ENCODE measurements around the gene INSIG1. TPM values are rescaled to one million over a fixed set of nuclear protein-coding genes. Genes with fewer than 3 reads are reported as not detected.

The INSIG1 gene
- total and polyA plus RNA-seq, 2 of the 4 experiments (the other 2 are of a cell fraction): 19.0 to 26.0 TPM

GRCh38 chr7:155268921-155269650, 28.6 kb upstream of the INSIG1 start:
- H3K23ac ChIP-seq (ENCODE audit: low read depth, low read length): no peak overlapping the region
- H4K91ac ChIP-seq (ENCODE audit: insufficient read depth, low read depth, low read length): no peak overlapping the region; the same call in 1 of the 2 replicates
- dilution Hi-C loops (cut with HindIII; ENCODE audit: low sequenced_read_pairs, unreplicated experiment) (no loop called here), in situ Hi-C loops (cut with MboI; ENCODE audit: low sequenced_read_pairs) (no loop called here), intact Hi-C loops (cut with micrococcal nuclease) (no loop called here)
- no peak overlapping the region for H3K4ac ChIP-seq (ENCODE audit: low read depth, low read length)
- no TSS peak for BruUV-seq (replicated peaks)
- H2AK9ac ChIP-seq (replicated peaks; ENCODE audit: low read depth, low read length, poor library complexity): peak overlapping the region; percentile 73
- H3K4me3 ChIP-seq (ENCODE audit: insufficient read depth, low read depth, low read length): no peak overlapping the region
- TF ChIP-seq NFE2L2 (IDR thresholded peaks at IDR 0.05; ENCODE audit: low read depth, low read length): no peak
- TF ChIP-seq MAFK (IDR thresholded peaks at IDR 0.05; ENCODE audit: low read depth, low read length): no peak
- TF ChIP-seq CHD1 (IDR thresholded peaks at IDR 0.05; ENCODE audit: low read depth, low read length): no peak
- TF ChIP-seq MAZ (IDR thresholded peaks at IDR 0.05; ENCODE audit: borderline replicate concordance, low read depth, low read length): no peak
- no peak for TF ChIP-seq RCOR1 (IDR thresholded peaks at IDR 0.05; ENCODE audit: insufficient replicate concordance, low read length)
- no peak for TF ChIP-seq USF2 (IDR thresholded peaks at IDR 0.05; ENCODE audit: low read depth, low read length)
- TF ChIP-seq CTCF (conservative IDR thresholded peaks at IDR 0.05; ENCODE audit: low read depth, low read length): no peak
- TF ChIP-seq BHLHE40 (IDR thresholded peaks at IDR 0.05; ENCODE audit: low read depth, low read length): no peak
- no peak for TF ChIP-seq MXI1 (IDR thresholded peaks at IDR 0.05; ENCODE audit: borderline replicate concordance, low read depth, low read length)
- no peak for TF ChIP-seq SMC3 (IDR thresholded peaks at IDR 0.05; ENCODE audit: low read depth, low read length)
- TF ChIP-seq FOS (IDR thresholded peaks at IDR 0.05; ENCODE audit: low read depth, low read length): no peak
- no peak for TF ChIP-seq POLR2A (IDR thresholded peaks at IDR 0.05; ENCODE audit: low read depth, low read length)
- no peak for TF ChIP-seq RAD21 (IDR thresholded peaks at IDR 0.05; ENCODE audit: low read length)
- no peak for TF ChIP-seq RFX5 (IDR thresholded peaks at IDR 0.05; ENCODE audit: low read depth, low read length)
- no peak for TF ChIP-seq ELK1 (IDR thresholded peaks at IDR 0.05; ENCODE audit: borderline replicate concordance, low read depth, low read length)
- no peak for TF ChIP-seq CEBPB (IDR thresholded peaks at IDR 0.05; ENCODE audit: low read depth, low read length)
- H3K14ac ChIP-seq (replicated peaks; ENCODE audit: low read depth, low read length): no peak overlapping the region
- peaks cover 4% of the 10 kb centered on the region; the same call in 1 of the 2 replicates for H3K27me3 ChIP-seq (ENCODE audit: control insufficient read depth, insufficient read depth, low read length)
- H3K9me3 ChIP-seq (ENCODE audit: control insufficient read depth, insufficient read depth, low read length): no peaks in the 10 kb centered on the region
- CTCF ChIA-PET: no interaction called here
- H3K9me1 ChIP-seq (ENCODE audit: insufficient read depth, low read length): no peaks in the 10 kb centered on the region
- H2BK20ac ChIP-seq (ENCODE audit: low read depth, low read length): no peak overlapping the region
- H2BK120ac ChIP-seq (ENCODE audit: low read depth, low read length): no peak overlapping the region
- no peak overlapping the region for H4K5ac ChIP-seq (ENCODE audit: low read depth, low read length)
- no peak overlapping the region for H4K8ac ChIP-seq (ENCODE audit: low read depth in 2 of 2, low read length in 2 of 2)
- H3K56ac ChIP-seq (ENCODE audit: extremely low read depth, insufficient read depth, low read length): no peak overlapping the region
- H3K18ac ChIP-seq (ENCODE audit: low read depth, low read length): no peak overlapping the region; the same call in 1 of the 2 replicates
- H3K36me3 ChIP-seq (ENCODE audit: control insufficient read depth, insufficient read depth, low read length): no peaks in the 10 kb centered on the region
- POLR2A ChIA-PET (ENCODE audit: unreplicated experiment): no interaction called here
- H2BK5ac ChIP-seq (ENCODE audit: low read depth, low read length, poor library complexity, severe bottlenecking): no peak overlapping the region
- no peak overlapping the region for H3K27ac ChIP-seq (ENCODE audit: insufficient read depth, low read length)
- H2AK5ac ChIP-seq (ENCODE audit: low read depth, low read length): no peak overlapping the region
- H2AFZ ChIP-seq (replicated peaks; ENCODE audit: low read length, poor library complexity): peak overlapping the region; percentile 24
- ATAC-seq (ENCODE audit: low read depth): no peak
- H3K4me2 ChIP-seq (ENCODE audit: low read depth, low read length): no peak overlapping the region
- no peaks in the 10 kb centered on the region for H3K79me1 ChIP-seq (ENCODE audit: low read depth in 1 of 2, low read length in 2 of 2)
- no peaks in the 10 kb centered on the region for H4K20me1 ChIP-seq (ENCODE audit: insufficient read depth, low read length)
- no peaks in the 10 kb centered on the region; the same call in 1 of the 2 replicates for H3K4me1 ChIP-seq (ENCODE audit: control insufficient read depth, insufficient read depth, low read length)
- DNase-seq: peak; percentile 2
- no CpG with 5 or more reads among the region's 6 CpGs for WGBS, 2 experiments (ENCODE audit: extremely low coverage in 2 of 2, insufficient read length in 1 of 2)
- H2BK15ac ChIP-seq (ENCODE audit: low read depth, low read length): no peak overlapping the region
- no peak overlapping the region for H3K9ac ChIP-seq (ENCODE audit: low read depth, low read length)

Measured in IMR-90 (cell line).